Measurements from ENCODE around the gene MAP4K5. TPM values are rescaled to one million over a fixed set of nuclear protein-coding genes. Genes with fewer than 3 reads are reported as not detected.

The MAP4K5 gene
- total RNA-seq, 1 donor from 2014 or later, result 16.3 TPM

DNA sequence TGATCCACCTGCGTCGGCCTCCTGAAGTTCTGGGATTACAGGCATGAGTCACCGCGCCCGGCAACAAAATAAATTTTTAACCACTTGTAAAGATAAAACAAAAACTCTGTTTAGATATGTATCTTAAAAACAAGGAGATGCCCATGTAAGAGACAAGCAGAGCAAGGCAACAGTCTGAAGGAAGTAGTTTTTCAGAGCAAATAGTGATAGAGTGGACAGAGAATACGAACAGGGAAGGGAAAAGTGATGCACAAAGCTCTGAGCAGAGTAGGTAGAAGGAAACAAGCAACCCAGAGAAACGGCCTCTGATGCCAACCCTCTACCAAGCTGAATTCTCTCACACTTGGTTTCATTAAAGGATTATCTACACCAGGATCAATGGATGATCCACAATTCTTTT is 110.9 kb downstream of the MAP4K5 start:
- intact Hi-C loops (cut with micrococcal nuclease), result no loop called here
- ATAC-seq, result no peak

GRCh38 chr14:50417853-50418252 is 114.5 kb downstream of the MAP4K5 start:
- intact Hi-C loops (cut with micrococcal nuclease), result no loop called here
- no peak for DNase-seq
- ATAC-seq, result no peak

More for the DNA sequence above, 110.9 kb downstream of the MAP4K5 start:
- DNase-seq, result no peak

- no peak for ATAC-seq
- intact Hi-C loops (cut with micrococcal nuclease), result no loop called here
- no peak for DNase-seq
Measured at GRCh38 chr14:50410921-50411320, 121.4 kb downstream of the MAP4K5 start.

- intact Hi-C loops (cut with micrococcal nuclease), result no loop called here
- DNase-seq, result no peak
- ATAC-seq, result no peak
Measured at GRCh38 chr14:50410071-50410470, 122.3 kb downstream of the MAP4K5 start.

DNA sequence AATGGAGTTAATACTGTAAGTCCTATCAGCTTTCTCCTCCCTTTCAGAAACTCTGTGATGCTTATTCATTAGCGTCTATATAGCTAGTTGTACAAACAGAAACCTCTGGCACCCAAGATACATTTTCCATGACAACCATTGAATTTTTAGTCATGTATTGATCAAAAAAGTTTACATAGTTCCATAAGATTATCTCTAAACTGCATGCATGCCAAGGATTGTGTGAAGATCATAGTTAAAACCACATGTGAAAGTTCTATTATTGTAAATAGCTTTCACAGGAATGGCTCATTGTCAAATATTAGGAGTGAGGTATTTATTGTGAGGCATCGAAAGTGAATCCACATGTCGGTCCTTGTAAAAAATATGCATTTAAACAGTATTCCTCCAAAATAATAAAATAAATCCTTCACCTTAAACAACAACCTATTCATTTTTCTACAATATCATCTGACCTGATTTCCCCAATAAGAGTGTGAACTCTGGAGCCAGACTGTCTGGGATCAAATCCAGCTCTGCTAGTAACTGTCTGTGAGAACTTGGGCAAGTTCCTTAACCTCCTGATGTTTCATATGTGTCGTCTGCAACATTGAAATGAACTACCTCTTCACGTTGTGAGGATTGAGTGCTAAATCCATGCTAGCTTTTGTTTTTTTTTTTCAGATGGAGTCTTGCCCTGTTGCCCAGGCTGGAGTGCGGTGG is 125.1 kb downstream of the MAP4K5 start:
- intact Hi-C loops (cut with micrococcal nuclease), result no loop called here
- no peak for DNase-seq
- ATAC-seq, result peak; percentile 55

DNA sequence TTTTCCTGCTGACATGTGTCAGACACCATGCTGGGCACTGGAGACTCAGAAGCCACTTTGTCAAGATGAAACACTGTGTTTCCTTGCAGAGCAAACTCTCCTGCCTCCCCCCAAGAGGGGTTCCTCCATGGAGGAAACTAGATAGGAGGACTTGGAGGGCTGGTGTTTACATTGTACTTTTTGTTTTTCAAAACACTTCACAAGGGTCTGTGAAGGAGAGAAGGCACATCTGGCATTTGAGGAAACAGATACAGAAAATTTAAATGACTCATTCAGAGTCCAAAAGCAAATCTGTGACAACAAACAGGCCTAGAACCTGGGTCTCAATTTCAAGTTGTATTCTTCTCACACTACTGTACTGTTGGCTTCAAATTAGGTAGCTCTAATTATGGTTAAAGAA is 128.9 kb downstream of the MAP4K5 start:
- intact Hi-C loops (cut with micrococcal nuclease), result no loop called here
- no peak for DNase-seq
- ATAC-seq, result no peak

DNA sequence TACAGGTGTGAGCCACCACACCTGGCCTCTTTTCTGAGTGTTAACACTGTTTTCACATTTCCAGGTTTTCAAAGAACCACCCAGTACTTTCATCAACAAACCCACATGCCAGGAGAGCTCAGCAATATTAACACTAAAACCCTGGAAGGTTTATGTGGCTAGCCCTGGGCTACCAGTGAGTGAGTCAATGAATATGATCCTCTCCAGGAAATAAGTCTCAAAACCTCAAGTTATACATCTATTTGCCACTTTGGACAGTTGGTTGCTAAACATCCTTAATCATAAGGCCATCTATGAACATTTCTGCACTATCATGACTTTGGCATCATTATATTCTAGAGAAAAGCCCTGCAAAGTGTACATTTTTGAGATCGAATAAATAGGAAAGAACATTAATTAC is 129.4 kb downstream of the MAP4K5 start:
- intact Hi-C loops (cut with micrococcal nuclease), result no loop called here
- no peak for DNase-seq
- no peak for ATAC-seq

- intact Hi-C loops (cut with micrococcal nuclease), result no loop called here
Measured at GRCh38 chr14:50400461-50400860, 131.9 kb downstream of the MAP4K5 start.

DNA sequence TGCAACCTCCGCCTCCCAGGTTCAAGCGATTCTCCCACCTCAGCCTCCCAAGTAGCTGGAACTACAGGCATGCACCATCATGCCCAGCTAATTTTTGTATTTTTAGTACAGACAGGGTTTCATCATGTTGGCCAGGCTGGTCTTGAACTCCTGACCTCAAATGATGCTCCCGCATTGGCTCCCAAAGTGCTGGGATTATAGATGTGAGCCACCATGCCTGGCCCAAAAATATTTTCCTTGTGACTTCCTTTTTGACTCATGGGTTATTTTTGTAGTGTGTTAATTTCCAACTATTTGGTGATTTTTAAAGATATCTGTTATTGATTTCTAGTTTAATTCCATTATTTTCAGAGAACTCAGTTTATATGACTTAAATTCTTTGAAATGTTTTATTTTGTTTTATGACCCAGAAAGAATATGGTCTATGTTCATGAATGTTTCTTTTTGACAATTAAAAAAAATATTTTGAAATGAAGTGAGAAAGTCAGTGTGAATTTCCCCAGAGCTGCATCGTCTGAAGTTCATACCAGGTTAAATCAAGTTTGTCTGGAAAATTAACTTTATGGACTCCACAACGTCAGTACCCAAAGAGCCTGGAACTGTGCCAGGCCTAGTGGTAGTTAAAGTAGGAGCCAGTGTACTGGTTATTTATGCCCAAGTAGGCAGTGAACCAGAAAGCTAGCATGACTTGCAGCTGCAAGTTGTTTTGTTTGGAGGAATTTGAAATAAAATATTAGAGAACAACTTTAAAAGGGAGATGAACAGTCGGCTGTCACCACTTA is 132.9 kb downstream of the MAP4K5 start:
- intact Hi-C loops (cut with micrococcal nuclease), result loop anchor here (10.0 kb wide), 1 partner anchor 65 kb away; no protein-coding TSS in a partner anchor
- DNase-seq (no peak), ATAC-seq (no peak)

More at GRCh38 chr14:50400461-50400860, 131.9 kb downstream of the MAP4K5 start:
- DNase-seq, result no peak
- no peak for ATAC-seq

GRCh38 chr14:50398189-50398580 is 134.2 kb downstream of the MAP4K5 start:
- ATAC-seq, result no peak
- intact Hi-C loops (cut with micrococcal nuclease), result loop anchor here (10.0 kb wide), 1 partner anchor 63 kb away; no protein-coding TSS in a partner anchor
- DNase-seq, result no peak

GRCh38 chr14:50397390-50398188 is 134.8 kb downstream of the MAP4K5 start:
- DNase-seq, result no peak
- intact Hi-C loops (cut with micrococcal nuclease), result loop anchor here (10.0 kb wide), 1 partner anchor 63 kb away; no protein-coding TSS in a partner anchor

DNA sequence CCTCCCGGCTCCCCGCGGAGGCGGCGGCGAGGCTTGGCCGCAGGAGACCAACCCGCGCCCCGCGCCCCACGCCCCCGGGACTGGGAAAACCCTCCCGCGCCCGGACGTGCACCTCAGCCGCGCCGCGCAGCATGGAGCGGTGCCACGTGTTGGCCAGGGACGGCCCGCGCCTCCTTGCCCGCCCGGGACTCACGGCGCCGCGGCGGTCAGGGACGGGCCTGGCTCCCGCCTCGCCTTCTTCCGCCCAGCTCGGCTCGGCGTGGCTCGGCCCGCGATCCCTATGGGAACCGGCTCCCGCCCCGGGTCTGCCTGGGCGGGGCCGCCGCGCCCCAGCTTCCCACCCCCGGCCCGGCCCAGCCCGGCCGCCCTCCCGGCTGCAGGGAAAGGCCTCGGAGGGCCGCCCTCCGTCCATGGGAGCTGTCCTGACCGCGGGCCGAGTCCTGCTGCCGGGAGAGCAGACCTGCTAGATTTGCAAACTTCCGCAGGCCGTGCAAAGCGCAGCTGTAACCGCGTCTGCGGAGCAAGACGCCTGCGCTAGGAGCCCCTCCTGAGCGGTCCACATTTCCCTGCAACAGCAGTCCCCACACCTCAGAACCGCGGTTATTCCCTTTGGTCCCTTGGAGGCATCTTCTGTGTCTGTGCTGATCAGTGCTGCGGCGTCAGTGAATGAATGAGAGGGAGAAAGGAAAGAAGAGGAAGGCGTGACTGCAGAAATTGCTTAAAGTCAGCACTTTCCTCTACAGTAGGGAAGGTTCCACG is 135.6 kb downstream of the MAP4K5 start, which contains the start of gene CDKL1:
CDKL1 (minus strand) TSS at position 251 of the 759 bp plus-strand sequence. CDS start 1,013 bp downstream, outside the sequence.
- DNase-seq (peak; percentile 83), ATAC-seq (peak; percentile 94)
- intact Hi-C loops (cut with micrococcal nuclease), result loop anchor here (10.0 kb wide), 1 partner anchor 62 kb away; no protein-coding TSS in a partner anchor

More at GRCh38 chr14:50397390-50398188, 134.8 kb downstream of the MAP4K5 start:
- ATAC-seq, result peak; percentile 47

GRCh38 chr14:50395448-50395847 is 136.9 kb downstream of the MAP4K5 start:
- ATAC-seq, result no peak
- DNase-seq, result no peak
- intact Hi-C loops (cut with micrococcal nuclease), result loop anchor here (10.0 kb wide), 1 partner anchor 61 kb away; no protein-coding TSS in a partner anchor

DNA sequence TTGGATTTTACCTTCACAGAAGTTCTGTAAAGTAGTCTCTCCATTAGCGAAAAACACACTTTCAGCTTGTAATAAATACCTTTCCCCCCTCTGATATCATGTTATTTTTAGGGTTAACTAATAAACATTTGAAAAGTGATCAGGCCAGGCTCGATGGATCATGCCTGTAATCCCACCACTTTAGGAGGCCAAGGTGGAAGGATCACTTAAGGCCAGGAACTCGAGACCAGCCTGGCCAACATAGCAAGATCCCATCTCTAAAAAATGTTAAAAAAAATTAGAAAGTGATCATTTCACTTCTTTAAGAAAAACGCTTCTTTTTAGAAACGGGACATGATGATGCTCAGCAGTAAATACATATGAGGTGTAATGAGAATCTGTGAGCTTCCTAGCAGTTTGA is 137.7 kb downstream of the MAP4K5 start:
- intact Hi-C loops (cut with micrococcal nuclease), result loop anchor here (10.0 kb wide), 1 partner anchor 60 kb away; no protein-coding TSS in a partner anchor
- ATAC-seq, result no peak
- DNase-seq, result no peak

GRCh38 chr14:50389668-50390441 is 142.5 kb downstream of the MAP4K5 start:
- DNase-seq (no peak), ATAC-seq (no peak)
- intact Hi-C loops (cut with micrococcal nuclease), result loop anchor here (10.0 kb wide), 1 partner anchor 55 kb away; no protein-coding TSS in a partner anchor

- DNase-seq (no peak), ATAC-seq (no peak)
- intact Hi-C loops (cut with micrococcal nuclease), result no loop called here
Measured at GRCh38 chr14:50388256-50388931, 144.0 kb downstream of the MAP4K5 start.

- no peak for ATAC-seq
Measured at GRCh38 chr14:50387548-50387947, 144.8 kb downstream of the MAP4K5 start.

More at GRCh38 chr14:50387548-50387947, 144.8 kb downstream of the MAP4K5 start:
- intact Hi-C loops (cut with micrococcal nuclease), result no loop called here
- no peak for DNase-seq

All from left ventricle myocardium superior (tissue), 1 donor.